ENCODE measurements around the gene ADAT3.

- TF ChIP-seq CTCF (IDR thresholded peaks at IDR 0.05) (no peak), EZH2 (IDR thresholded peaks at IDR 0.05) (no peak)
Measured at GRCh38 chr19:1953441-1954094, 48.4 kb downstream of the ADAT3 start.
